Measurements from ENCODE around the gene EXOC4.

The EXOC4 gene

DNA sequence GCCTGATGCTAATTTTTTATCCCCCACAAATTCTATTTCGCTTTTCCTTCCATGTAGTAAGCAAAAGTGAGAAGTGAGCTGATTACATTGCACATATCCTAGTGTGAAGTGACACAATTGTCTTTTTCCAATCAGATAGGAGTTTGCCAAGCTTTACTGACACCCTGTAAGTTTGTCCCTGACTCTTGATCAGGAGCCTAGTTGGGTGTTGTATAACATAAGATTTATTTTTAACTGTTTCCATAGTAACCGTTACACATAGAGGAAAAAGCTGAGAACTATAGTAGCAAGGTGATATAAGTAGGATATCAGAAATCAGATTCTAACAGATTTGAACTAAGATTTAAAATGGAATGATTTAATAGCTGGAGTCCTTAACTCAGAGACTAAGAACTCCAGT is 31.2 kb downstream of the EXOC4 start:
- H3K4me3 ChIP-seq: no peak overlapping the region

DNA sequence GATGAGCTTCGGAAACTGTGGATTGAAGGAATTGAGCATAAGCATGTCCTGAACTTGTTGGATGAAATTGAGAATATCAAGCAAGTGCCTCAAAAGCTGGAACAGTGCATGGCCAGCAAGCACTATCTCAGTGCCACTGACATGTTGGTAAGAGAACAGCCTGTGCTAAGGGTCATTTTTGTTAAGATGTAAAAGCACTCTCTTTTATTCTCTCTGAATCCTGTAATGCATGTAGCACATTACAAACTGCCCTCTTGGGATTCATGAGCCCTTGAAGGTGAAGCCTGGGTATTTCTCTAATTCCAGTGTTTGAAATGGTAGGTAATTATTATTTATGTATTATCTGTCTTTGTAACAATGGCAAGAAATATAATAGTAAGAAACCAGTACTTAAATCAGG is 36.1 kb downstream of the EXOC4 start:
- TF ChIP-seq FOXP2 (optimal IDR thresholded peaks at IDR 0.05; ENCODE audit: control extremely low read depth, extremely low read length, insufficient read depth) (no peak), POLR2AphosphoS5 (IDR thresholded peaks at IDR 0.05; ENCODE audit: borderline replicate concordance, low read depth, low read length) (no peak), EZH2 (IDR thresholded peaks at IDR 0.05) (no peak)
- H3K4me3 ChIP-seq: no peak overlapping the region
- no peak overlapping the region for H3K27ac ChIP-seq
- H3K9ac ChIP-seq (ENCODE audit: insufficient read length): no peak overlapping the region
- H3K9me3 ChIP-seq (ENCODE audit: low read depth, low read length): no peaks in the 10 kb centered on the region
- no peak for DNase-seq (ENCODE audit: low read depth, low spot score)
- H3K36me3 ChIP-seq (ENCODE audit: insufficient read depth, low read length): peaks cover 43% of the 10 kb centered on the region

More for the DNA sequence above, 31.2 kb downstream of the EXOC4 start:
- TF ChIP-seq FOXP2 (optimal IDR thresholded peaks at IDR 0.05; ENCODE audit: control extremely low read depth, extremely low read length, insufficient read depth): no peak
- TF ChIP-seq POLR2AphosphoS5 (IDR thresholded peaks at IDR 0.05; ENCODE audit: borderline replicate concordance, low read depth, low read length): no peak
- no peak for TF ChIP-seq EZH2 (IDR thresholded peaks at IDR 0.05)
- Histone ChIP-seq H3K27ac (no peak overlapping the region), H3K36me3 (ENCODE audit: insufficient read depth, low read length) (peaks cover 16% of the 10 kb centered on the region), H3K9me3 (ENCODE audit: low read depth, low read length) (no peaks in the 10 kb centered on the region), H3K9ac (ENCODE audit: insufficient read length) (no peak overlapping the region)
- DNase-seq (ENCODE audit: low read depth, low spot score): no peak

DNA sequence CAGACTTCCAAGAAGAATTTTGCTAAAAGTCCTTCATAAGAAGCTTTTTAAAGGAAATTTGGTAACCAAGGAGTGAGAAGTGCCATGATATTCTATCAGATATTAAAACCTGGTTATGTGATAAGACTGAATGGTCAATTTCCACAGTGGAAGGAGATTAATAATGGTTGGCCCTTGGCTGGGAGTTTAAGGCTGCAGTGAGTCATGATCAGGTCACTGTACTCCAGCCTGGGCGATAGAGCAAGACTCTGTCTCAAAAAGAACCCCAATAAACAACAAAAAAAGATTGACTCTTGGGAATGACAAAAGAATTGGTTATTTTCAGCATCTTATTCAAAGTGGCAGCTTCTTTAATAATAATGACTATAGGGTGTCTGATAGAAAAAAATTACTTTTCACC is 37.2 kb downstream of the EXOC4 start:
- Histone ChIP-seq H3K36me3 (ENCODE audit: insufficient read depth, low read length) (peaks cover 43% of the 10 kb centered on the region), H3K27ac (no peak overlapping the region), H3K9ac (ENCODE audit: insufficient read length) (no peak overlapping the region), H3K9me3 (ENCODE audit: low read depth, low read length) (no peaks in the 10 kb centered on the region), H3K4me3 (no peak overlapping the region)
- TF ChIP-seq POLR2AphosphoS5 (IDR thresholded peaks at IDR 0.05; ENCODE audit: borderline replicate concordance, low read depth, low read length) (no peak), EZH2 (IDR thresholded peaks at IDR 0.05) (no peak), FOXP2 (optimal IDR thresholded peaks at IDR 0.05; ENCODE audit: control extremely low read depth, extremely low read length, insufficient read depth) (no peak)
- DNase-seq (ENCODE audit: low read depth, low spot score): no peak

DNA sequence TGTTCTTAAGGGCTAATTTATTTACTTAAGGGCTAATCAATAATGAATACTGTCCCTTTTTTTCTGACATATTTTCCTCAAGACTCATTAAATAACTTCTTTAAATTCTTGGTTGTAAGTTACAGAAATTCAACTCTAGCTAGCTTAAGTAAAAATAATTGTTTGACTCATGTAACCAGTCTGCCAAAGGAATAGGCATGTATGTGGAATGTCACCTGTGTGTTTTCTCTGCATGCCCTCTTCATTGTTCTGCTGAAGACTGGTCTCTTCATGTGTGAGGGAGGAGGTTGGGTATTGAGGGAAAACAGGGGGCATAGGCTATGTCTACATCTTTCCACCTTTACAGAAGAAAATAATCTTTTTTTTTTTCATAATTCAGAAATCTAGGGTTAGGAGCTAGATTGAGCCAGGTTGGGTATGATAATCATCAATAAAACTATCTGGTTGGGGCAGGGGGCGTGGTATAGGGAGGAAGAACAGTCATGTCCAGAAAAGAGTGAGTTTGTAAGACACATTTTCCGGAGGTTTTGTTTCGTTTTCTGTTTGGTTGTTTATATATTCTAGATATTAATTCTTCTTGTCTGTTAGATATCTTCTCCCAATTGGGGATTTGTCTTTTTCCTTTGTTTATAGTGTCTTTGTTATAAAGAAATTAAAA is 37.9 kb downstream of the EXOC4 start:
- H3K9ac ChIP-seq (ENCODE audit: insufficient read length): no peak overlapping the region
- H3K27ac ChIP-seq: no peak overlapping the region
- no peak overlapping the region for H3K4me3 ChIP-seq
- TF ChIP-seq POLR2AphosphoS5 (IDR thresholded peaks at IDR 0.05; ENCODE audit: borderline replicate concordance, low read depth, low read length) (no peak), EZH2 (IDR thresholded peaks at IDR 0.05) (no peak), FOXP2 (optimal IDR thresholded peaks at IDR 0.05; ENCODE audit: control extremely low read depth, extremely low read length, insufficient read depth) (no peak)
- no peak for DNase-seq (ENCODE audit: low read depth, low spot score)
- H3K9me3 ChIP-seq (ENCODE audit: low read depth, low read length): no peaks in the 10 kb centered on the region
- peaks cover 43% of the 10 kb centered on the region for H3K36me3 ChIP-seq (ENCODE audit: insufficient read depth, low read length)

DNA sequence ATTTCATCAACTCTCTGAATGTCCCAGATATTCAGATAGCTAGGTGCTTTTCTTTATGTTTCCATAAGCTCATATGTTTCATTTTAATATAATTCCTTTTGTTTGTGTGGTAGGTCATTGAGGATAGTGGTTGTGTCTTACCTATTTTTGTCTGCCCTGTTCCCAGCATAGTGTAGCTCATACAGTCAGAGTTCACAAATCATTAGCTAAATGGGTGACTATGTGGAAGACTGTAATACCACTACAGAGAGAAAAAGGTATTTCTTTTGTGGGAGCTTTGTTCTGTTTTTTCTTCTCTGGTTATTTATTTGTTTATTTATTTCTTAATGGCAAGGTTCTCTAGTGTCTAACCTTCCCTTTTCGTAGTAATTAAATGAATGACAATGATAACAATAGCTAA is 39.8 kb downstream of the EXOC4 start:
- H3K36me3 ChIP-seq (ENCODE audit: insufficient read depth, low read length): peaks cover 43% of the 10 kb centered on the region
- no peaks in the 10 kb centered on the region for H3K9me3 ChIP-seq (ENCODE audit: low read depth, low read length)
- no peak overlapping the region for H3K9ac ChIP-seq (ENCODE audit: insufficient read length)
- no peak for DNase-seq (ENCODE audit: low read depth, low spot score)
- no peak for TF ChIP-seq FOXP2 (optimal IDR thresholded peaks at IDR 0.05; ENCODE audit: control extremely low read depth, extremely low read length, insufficient read depth)
- no peak for TF ChIP-seq EZH2 (IDR thresholded peaks at IDR 0.05)
- no peak for TF ChIP-seq POLR2AphosphoS5 (IDR thresholded peaks at IDR 0.05; ENCODE audit: borderline replicate concordance, low read depth, low read length)
- no peak overlapping the region for H3K27ac ChIP-seq
- H3K4me3 ChIP-seq: no peak overlapping the region

DNA sequence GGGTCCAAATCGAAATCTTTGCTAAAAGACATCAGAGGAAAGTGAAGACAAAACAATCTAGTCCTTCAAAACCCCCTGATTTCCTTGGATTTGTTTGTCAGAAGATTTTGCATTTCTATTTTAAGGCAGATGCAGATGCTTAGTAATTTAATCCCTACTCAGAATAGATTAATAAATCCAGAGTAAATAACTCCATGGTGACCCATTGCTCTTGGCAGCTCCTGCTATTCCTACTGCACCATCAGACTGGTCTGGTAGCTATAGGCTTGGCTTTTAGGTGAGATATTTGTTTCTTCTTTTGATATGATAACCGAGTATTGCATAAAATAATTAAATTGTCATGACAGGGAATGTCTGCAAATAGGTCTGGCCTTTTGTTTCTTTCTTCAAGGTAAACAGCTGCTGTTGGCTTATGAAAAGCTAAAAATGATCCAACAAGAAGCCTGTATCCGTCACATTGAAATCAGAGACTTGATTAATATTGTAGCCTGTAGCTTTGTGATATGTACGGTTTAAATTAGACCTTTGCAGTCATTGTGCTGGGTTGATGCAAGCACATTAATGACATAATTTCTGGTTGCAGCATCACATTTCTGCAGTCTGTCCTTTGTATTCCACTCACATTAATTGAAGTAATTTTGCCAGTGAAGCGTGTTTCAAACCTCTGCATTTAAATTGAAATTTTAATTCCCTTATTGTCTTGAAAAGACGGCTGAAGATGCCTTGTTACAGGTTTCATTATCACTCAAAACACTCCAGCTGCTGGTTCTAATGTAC is 40.7 kb downstream of the EXOC4 start:
- peaks cover 43% of the 10 kb centered on the region for H3K36me3 ChIP-seq (ENCODE audit: insufficient read depth, low read length)
- H3K9ac ChIP-seq (ENCODE audit: insufficient read length): no peak overlapping the region
- H3K27ac ChIP-seq: no peak overlapping the region
- no peaks in the 10 kb centered on the region for H3K9me3 ChIP-seq (ENCODE audit: low read depth, low read length)
- H3K4me3 ChIP-seq: no peak overlapping the region
- TF ChIP-seq POLR2AphosphoS5 (IDR thresholded peaks at IDR 0.05; ENCODE audit: borderline replicate concordance, low read depth, low read length) (no peak), FOXP2 (optimal IDR thresholded peaks at IDR 0.05; ENCODE audit: control extremely low read depth, extremely low read length, insufficient read depth) (no peak), EZH2 (IDR thresholded peaks at IDR 0.05) (no peak)
- DNase-seq (ENCODE audit: low read depth, low spot score): no peak

DNA sequence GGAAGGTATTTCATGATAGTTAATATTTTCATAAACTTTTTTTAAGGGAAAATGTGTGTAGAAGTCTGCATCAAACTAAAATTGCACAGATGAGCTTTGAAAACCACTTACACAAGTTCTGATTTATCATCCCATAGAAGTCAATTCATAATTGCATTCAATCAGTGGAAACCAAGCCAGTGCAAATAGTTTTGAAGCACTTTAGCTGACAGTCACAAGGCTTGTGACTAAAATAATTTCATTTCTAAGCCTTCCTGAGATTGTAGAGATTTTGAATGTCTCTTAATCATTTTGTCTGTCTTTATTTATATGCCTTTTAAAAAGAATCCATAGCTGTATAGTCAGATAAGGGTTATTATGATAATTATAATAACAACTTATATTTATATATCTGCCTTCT is 41.4 kb downstream of the EXOC4 start:
- H3K9ac ChIP-seq (ENCODE audit: insufficient read length): no peak overlapping the region
- no peak overlapping the region for H3K4me3 ChIP-seq
- peaks cover 37% of the 10 kb centered on the region for H3K36me3 ChIP-seq (ENCODE audit: insufficient read depth, low read length)
- H3K27ac ChIP-seq: no peak overlapping the region
- no peaks in the 10 kb centered on the region for H3K9me3 ChIP-seq (ENCODE audit: low read depth, low read length)
- no peak for DNase-seq (ENCODE audit: low read depth, low spot score)
- TF ChIP-seq EZH2 (IDR thresholded peaks at IDR 0.05) (no peak), FOXP2 (optimal IDR thresholded peaks at IDR 0.05; ENCODE audit: control extremely low read depth, extremely low read length, insufficient read depth) (no peak), POLR2AphosphoS5 (IDR thresholded peaks at IDR 0.05; ENCODE audit: borderline replicate concordance, low read depth, low read length) (no peak)

DNA sequence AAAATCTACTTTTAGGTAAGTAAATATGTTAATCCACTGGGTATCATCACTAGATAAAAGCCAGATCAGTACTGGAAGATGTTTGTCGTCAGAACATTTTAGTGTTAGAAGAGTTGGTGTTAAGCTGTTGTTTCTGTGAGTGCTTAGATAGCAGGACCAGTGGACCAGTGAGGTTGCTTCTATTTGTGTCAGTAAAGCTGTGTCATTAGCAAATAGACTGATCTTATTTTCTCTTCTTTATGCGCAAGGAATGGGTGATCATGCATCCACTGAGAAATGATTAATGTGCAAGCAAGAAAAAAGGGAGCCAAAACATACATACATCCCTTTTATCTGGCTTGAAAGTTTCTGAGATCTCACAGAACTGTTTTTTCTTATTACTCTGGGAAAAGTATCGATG is 42.6 kb downstream of the EXOC4 start:
- TF ChIP-seq POLR2AphosphoS5 (IDR thresholded peaks at IDR 0.05; ENCODE audit: borderline replicate concordance, low read depth, low read length): no peak
- no peak for TF ChIP-seq EZH2 (IDR thresholded peaks at IDR 0.05)
- no peak for TF ChIP-seq FOXP2 (optimal IDR thresholded peaks at IDR 0.05; ENCODE audit: control extremely low read depth, extremely low read length, insufficient read depth)
- Histone ChIP-seq H3K9me3 (ENCODE audit: low read depth, low read length) (no peaks in the 10 kb centered on the region), H3K36me3 (ENCODE audit: insufficient read depth, low read length) (peaks cover 25% of the 10 kb centered on the region), H3K9ac (ENCODE audit: insufficient read length) (no peak overlapping the region), H3K4me3 (no peak overlapping the region), H3K27ac (no peak overlapping the region)
- DNase-seq (ENCODE audit: low read depth, low spot score): no peak

Measured in SK-N-MC (cell line).